ENCODE measurements around the gene FHL5. TPM values are rescaled to one million over a fixed set of nuclear protein-coding genes. Genes with fewer than 3 reads are reported as not detected.

Gene FHL5
- total RNA-seq, 1 experiment from 2014 or later, result not detected

DNA sequence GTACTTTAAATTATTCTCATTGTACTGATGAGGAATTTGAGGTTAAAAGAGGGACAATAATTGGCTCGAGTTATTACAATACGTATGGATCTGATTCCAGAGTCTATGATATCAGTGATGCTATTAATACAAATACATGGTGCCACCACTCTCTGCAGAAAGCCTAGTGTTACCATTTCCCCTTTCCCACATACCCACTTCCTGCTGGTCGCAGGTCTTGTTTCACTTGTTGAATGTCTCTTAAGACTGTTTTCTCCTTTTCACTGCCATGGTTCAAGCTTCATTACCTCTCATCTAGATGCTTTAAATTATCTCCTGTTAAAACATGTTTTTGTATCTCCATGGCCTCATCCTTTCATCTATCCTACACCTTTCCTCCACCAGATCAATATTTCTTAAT lies 62.0 kb downstream of the FHL5 start:
- H3K4me1 Mint-ChIP-seq, result no peaks in the 10 kb centered on the region

More for the DNA sequence above, 62.0 kb downstream of the FHL5 start:
- Mint-ChIP-seq H3K27ac (no peak overlapping the region), H3K4me3 (no peak overlapping the region), H3K27me3 (ENCODE audit: low read depth) (no peaks in the 10 kb centered on the region), H3K36me3 (ENCODE audit: insufficient read depth in 1 of 3, low read depth in 3 of 3) (no peaks in the 10 kb centered on the region), H3K9me3 (no peaks in the 10 kb centered on the region)
- no peak overlapping the region for H2BK12ac ChIP-seq (ENCODE audit: insufficient read length, low read depth, low read length)
- no peaks in the 10 kb centered on the region for H3K23me2 ChIP-seq (ENCODE audit: insufficient read length, low read depth, low read length, poor library complexity, severe bottlenecking)
- H2BK5ac ChIP-seq (ENCODE audit: insufficient read length, low read length), result no peak overlapping the region
- H3K9me3 ChIP-seq (ENCODE audit: control insufficient read depth, low read depth, low read length), result no peaks in the 10 kb centered on the region
- no peaks in the 10 kb centered on the region for H3K79me2 ChIP-seq (ENCODE audit: insufficient read depth, low read length)
- no peak overlapping the region for H2AFZ ChIP-seq (ENCODE audit: low read length)
- no peaks in the 10 kb centered on the region for H3K27me3 ChIP-seq (ENCODE audit: insufficient read depth, low read length)
- no peak overlapping the region for H3K9ac ChIP-seq (ENCODE audit: extremely low read depth, insufficient read length, low read length)
- no peak overlapping the region for H4K5ac ChIP-seq (ENCODE audit: insufficient read length, low read depth, low read length)
- H3T11ph ChIP-seq (ENCODE audit: low read length), result no peak overlapping the region
- no peak overlapping the region for H2BK20ac ChIP-seq (ENCODE audit: low read depth, low read length, poor library complexity, severe bottlenecking)
- H3K18ac ChIP-seq (ENCODE audit: insufficient read length, low read depth, low read length), result no peak overlapping the region
- H3K4me2 ChIP-seq (ENCODE audit: insufficient read depth, insufficient read length, low read length), result no peak overlapping the region
- H2BK120ac ChIP-seq (ENCODE audit: low read depth, low read length, poor library complexity, severe bottlenecking), result no peak overlapping the region
- TF ChIP-seq, protein P1, sequence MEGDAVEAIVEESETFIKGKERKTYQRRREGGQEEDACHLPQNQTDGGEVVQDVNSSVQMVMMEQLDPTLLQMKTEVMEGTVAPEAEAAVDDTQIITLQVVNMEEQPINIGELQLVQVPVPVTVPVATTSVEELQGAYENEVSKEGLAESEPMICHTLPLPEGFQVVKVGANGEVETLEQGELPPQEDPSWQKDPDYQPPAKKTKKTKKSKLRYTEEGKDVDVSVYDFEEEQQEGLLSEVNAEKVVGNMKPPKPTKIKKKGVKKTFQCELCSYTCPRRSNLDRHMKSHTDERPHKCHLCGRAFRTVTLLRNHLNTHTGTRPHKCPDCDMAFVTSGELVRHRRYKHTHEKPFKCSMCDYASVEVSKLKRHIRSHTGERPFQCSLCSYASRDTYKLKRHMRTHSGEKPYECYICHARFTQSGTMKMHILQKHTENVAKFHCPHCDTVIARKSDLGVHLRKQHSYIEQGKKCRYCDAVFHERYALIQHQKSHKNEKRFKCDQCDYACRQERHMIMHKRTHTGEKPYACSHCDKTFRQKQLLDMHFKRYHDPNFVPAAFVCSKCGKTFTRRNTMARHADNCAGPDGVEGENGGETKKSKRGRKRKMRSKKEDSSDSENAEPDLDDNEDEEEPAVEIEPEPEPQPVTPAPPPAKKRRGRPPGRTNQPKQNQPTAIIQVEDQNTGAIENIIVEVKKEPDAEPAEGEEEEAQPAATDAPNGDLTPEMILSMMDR (conservative IDR thresholded peaks at IDR 0.05), result no peak
- no peak for DNase-seq
- no peak overlapping the region for H3K23ac ChIP-seq (ENCODE audit: insufficient read length, low read depth, low read length)
- H4K8ac ChIP-seq (replicated peaks; ENCODE audit: insufficient read length, low read depth, low read length), result no peak overlapping the region
- H3K56ac ChIP-seq (ENCODE audit: insufficient read length, low read depth, low read length), result no peak overlapping the region
- H3K4ac ChIP-seq (ENCODE audit: low read depth, low read length), result no peak overlapping the region
- H4K20me1 ChIP-seq (ENCODE audit: control insufficient read depth, insufficient read depth, insufficient read length), result no peaks in the 10 kb centered on the region
- H3K4me1 ChIP-seq (ENCODE audit: insufficient read depth, low read length), result no peaks in the 10 kb centered on the region
- no peaks in the 10 kb centered on the region for H3K79me1 ChIP-seq (ENCODE audit: insufficient read depth, low read depth, low read length, poor library complexity, severe bottlenecking)
- WGBS (ENCODE audit: extremely low coverage, insufficient read length, low lambda C conversion rate), result no CpG with 5 or more reads among the region's 3 CpGs
- H3K14ac ChIP-seq (ENCODE audit: insufficient read depth, low read length), result no peak overlapping the region
- H2BK15ac ChIP-seq (ENCODE audit: low read depth, low read length), result no peak overlapping the region
- no peak overlapping the region for H3K27ac ChIP-seq (ENCODE audit: insufficient read length, low read depth, low read length)
- H4K91ac ChIP-seq (ENCODE audit: insufficient read length, low read depth, low read length), result no peak overlapping the region
- H2AK5ac ChIP-seq (ENCODE audit: insufficient read length, low read length), result no peak overlapping the region

All from H9 (cell line).